HFF-Myc (cell line): Measurements from ENCODE around the gene HMGXB3.

ENCODE experiments used
- DNase-seq: peaks from one replicate; pipeline ENCODE4 v3.0.0-alpha.2; 2011; ENCODE audit warnings: low read depth; ENCODE audit errors: extremely low read depth
- H3K4me3 ChIP-seq: replicated peaks from 2 replicates; pipeline ENCODE4 v1.5.1; 2011; ENCODE audit warnings: low read depth, mild to moderate bottlenecking, control low read depth, low read length
- CTCF ChIP-seq: IDR thresholded peaks from 2 replicates; pipeline ENCODE4 v1.5.1; 2012; ENCODE audit warnings: mild to moderate bottlenecking, low read depth, low read length, control low read depth; ENCODE audit errors: missing control alignments

Gene HMGXB3

GRCh38 chr5:149999359-149999758 is 1.2 kb upstream of the HMGXB3 start:
- peak overlapping the region; percentile 62 for H3K4me3 ChIP-seq
- no peak for TF ChIP-seq CTCF
- no peak for DNase-seq

GRCh38 chr5:149999866-150000255 is 678 bp upstream of the HMGXB3 start:
- no peak for DNase-seq
- no peak for TF ChIP-seq CTCF
- H3K4me3 ChIP-seq = peak overlapping the region; percentile 62

- TF ChIP-seq CTCF = no peak
- DNase-seq = no peak
- H3K4me3 ChIP-seq = peak overlapping the region; percentile 62
These were observed 586 bp downstream of the HMGXB3 start for GRCh38 chr5:150000990-150001659.

GRCh38 chr5:150001660-150002486 is 1.3 kb downstream of the HMGXB3 start:
- DNase-seq = peak; percentile 43
- peak overlapping the region; percentile 62 for H3K4me3 ChIP-seq
- TF ChIP-seq CTCF = peak; percentile 65

GRCh38 chr5:150006318-150006717 is 5.8 kb downstream of the HMGXB3 start:
- TF ChIP-seq CTCF = no peak
- DNase-seq = no peak
- H3K4me3 ChIP-seq = no peak overlapping the region

- DNase-seq = no peak
- no peak overlapping the region for H3K4me3 ChIP-seq
- no peak for TF ChIP-seq CTCF
These were observed 6.5 kb downstream of the HMGXB3 start for GRCh38 chr5:150007050-150007449.
